PC-9 (cell line): ENCODE results near the gene MCTP2. TPM values are rescaled to one million over a fixed set of nuclear protein-coding genes. Genes with fewer than 3 reads are reported as not detected.

Experiments
- BruUV-seq: library from RNA; stranded (reverse); fragments of 400-500 nt; replicated peaks from 2 replicates; lab custom pipeline; 2021; lab: Mats Ljungman, UMichigan
- CTCF ChIA-PET: fragments of 300-600 bp; sonication (Branson Sonifier 250); formaldehyde crosslinking; loops from one replicate; lab custom pipeline; 2022; ENCODE audit warnings: antibody characterized with exemption; lab: Charles Lee
- POLR2A ChIA-PET: fragments of 300-600 bp; sonication (Branson Sonifier 250); formaldehyde crosslinking; loops from one replicate; lab custom pipeline; 2022; ENCODE audit warnings: antibody characterized with exemption; ENCODE audit not compliant: unreplicated experiment; lab: Charles Lee
- DNase-seq, 2 experiments: peaks; one replicate each; pipeline versions ENCODE4 v3.0.0 to v3.0.0-alpha.2; 2015 to 2022; ENCODE audit warnings: mixed read lengths in 1 of 2
- H2AFZ ChIP-seq: fragments of 200-600 bp; sonication (generic); 2 replicates; pipeline ENCODE4 v1.8.1; 2017; ENCODE audit warnings: antibody characterized with exemption
- H3F3A ChIP-seq: fragments of 200-600 bp; sonication (generic); 2 replicates; pipeline ENCODE4 v1.8.1; 2017; ENCODE audit warnings: antibody characterized with exemption, mild to moderate bottlenecking, low read depth; ENCODE audit not compliant: insufficient read depth
- H3K27ac ChIP-seq: fragments of 200-600 bp; sonication (generic); 2 replicates; pipeline ENCODE4 v1.6.1; 2016; ENCODE audit warnings: mixed run types
- H3K27me3 ChIP-seq: fragments of 200-600 bp; sonication (generic); 2 replicates; pipeline ENCODE4 v1.6.1; 2016; ENCODE audit warnings: low read depth, mixed run types; ENCODE audit not compliant: insufficient read depth
- H3K36me3 ChIP-seq: fragments of 200-600 bp; sonication (generic); 2 replicates; pipeline ENCODE4 v1.6.1; 2016; ENCODE audit warnings: low read depth, mixed run types
- H3K4me1 ChIP-seq: fragments of 200-600 bp; sonication (generic); replicated peaks from 2 replicates; pipeline ENCODE4 v1.6.1; 2016; ENCODE audit warnings: mixed run types; ENCODE audit not compliant: insufficient read depth
- H3K4me2 ChIP-seq: fragments of 200-600 bp; sonication (generic); 2 replicates; pipeline ENCODE4 v1.6.1; 2017; ENCODE audit warnings: mixed run types
- H3K4me3 ChIP-seq: fragments of 200-600 bp; sonication (generic); 2 replicates; pipeline ENCODE4 v1.6.1; 2016; ENCODE audit warnings: mixed run types
- H3K79me2 ChIP-seq: fragments of 200-600 bp; sonication (generic); 2 replicates; pipeline ENCODE4 v1.6.1; 2017; ENCODE audit warnings: low read depth, mixed run types
- H3K9me2 ChIP-seq: fragments of 200-600 bp; sonication (generic); 2 replicates; pipeline ENCODE4 v1.8.1; 2017; ENCODE audit warnings: mild to moderate bottlenecking; ENCODE audit not compliant: insufficient read depth
- H3K9me3 ChIP-seq: fragments of 200-600 bp; sonication (generic); 2 replicates; pipeline ENCODE4 v1.8.1; 2016; ENCODE audit warnings: low read depth; ENCODE audit not compliant: insufficient read depth
- H4K20me1 ChIP-seq: fragments of 200-600 bp; sonication (generic); 2 replicates; pipeline ENCODE4 v1.8.1; 2017; ENCODE audit not compliant: insufficient read depth
- CTCF ChIP-seq: fragments of 200-600 bp; sonication (generic); conservative IDR thresholded peaks from 2 replicates; pipeline ENCODE4 v1.6.1; 2017; ENCODE audit warnings: mixed run types, antibody characterized with exemption, mild to moderate bottlenecking, moderate library complexity
- EZH2 ChIP-seq: fragments of 200-600 bp; sonication (generic); IDR thresholded peaks from 2 replicates; pipeline ENCODE4 v1.8.0; 2017; ENCODE audit warnings: antibody characterized with exemption, low read depth
- intact Hi-C: fragments of 100-400 bp; cut with micrococcal nuclease; formaldehyde crosslinking; loops from one replicate; pipeline ENCODE4 v1.10.0; 2022; ENCODE audit not compliant: unreplicated experiment
- total RNA-seq: library from RNA; stranded (reverse); gene quantifications from 2 replicates; pipeline ENCODE4 v1.2.3, GENCODE V29; 2021

Gene MCTP2
- total RNA-seq, 1 experiment from 2014 or later, result 5.7 TPM

DNA sequence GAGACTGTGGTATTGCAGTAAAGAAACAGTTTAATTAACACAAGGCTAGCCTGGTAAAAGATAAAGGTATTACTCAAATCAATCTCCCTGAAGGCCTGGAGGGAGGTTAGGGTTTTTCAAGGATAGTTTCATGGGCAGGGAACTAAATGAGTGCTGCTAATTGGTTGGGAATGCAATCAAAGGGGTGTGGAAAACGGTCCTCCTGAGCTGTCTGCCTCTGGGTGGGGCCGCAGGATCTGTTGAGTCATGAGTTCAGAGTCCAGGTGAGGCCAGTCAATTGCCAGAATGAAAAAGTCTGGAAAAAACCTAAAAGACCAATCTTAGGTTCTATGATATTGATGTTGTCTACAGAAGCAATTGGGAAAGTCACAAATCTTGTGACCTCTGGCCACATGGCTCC lies 293.2 kb downstream of the MCTP2 start:
- CTCF ChIA-PET, result no interaction called here

DNA sequence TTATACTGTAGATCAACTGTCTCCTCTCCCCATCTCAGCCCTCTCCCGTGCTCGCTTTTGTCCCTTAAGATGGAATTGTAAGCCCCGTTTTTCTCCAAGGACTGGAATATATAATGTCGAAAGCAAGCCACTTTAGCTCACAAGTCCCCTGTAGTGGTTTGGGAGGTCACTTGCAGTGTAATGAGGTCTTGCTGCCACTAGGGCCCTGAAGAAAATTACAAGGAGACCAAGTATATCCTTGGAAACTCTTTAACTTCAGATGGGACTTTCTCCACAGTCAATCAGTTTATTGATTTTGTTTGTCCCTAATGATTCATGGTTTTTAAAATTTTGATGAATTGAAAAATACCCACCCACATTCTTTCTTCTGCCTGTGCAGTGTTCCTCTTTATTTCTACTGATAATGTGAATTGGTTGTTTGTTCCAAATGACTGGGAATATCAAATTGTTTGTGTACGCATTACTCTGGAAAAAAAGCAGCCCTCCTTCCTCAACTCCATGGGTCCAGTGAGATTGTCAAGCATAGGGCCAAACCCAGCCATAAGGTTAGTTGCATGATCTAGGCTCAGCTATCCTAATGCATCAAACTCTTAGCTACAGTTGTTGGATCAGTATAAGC lies 294.8 kb downstream of the MCTP2 start:
- no peak overlapping the region for H2AFZ ChIP-seq
- intact Hi-C loops, result no loop called here
- no peaks in the 10 kb centered on the region for H3K4me1 ChIP-seq
- no peaks in the 10 kb centered on the region for H3K9me3 ChIP-seq
- CTCF ChIA-PET, result no interaction called here
- TF ChIP-seq CTCF (peak; percentile 64), EZH2 (no peak)
- H3K4me2 ChIP-seq, result no peak overlapping the region
- no TSS peak for BruUV-seq
- H3K27ac ChIP-seq, result no peak overlapping the region
- no peaks in the 10 kb centered on the region for H4K20me1 ChIP-seq
- POLR2A ChIA-PET, result no interaction called here
- no peaks in the 10 kb centered on the region for H3K27me3 ChIP-seq
- no peaks in the 10 kb centered on the region for H3K36me3 ChIP-seq
- H3F3A ChIP-seq, result no peaks in the 10 kb centered on the region
- DNase-seq, result peak in 1 of 2 experiments; percentile 35
- H3K9me2 ChIP-seq, result no peaks in the 10 kb centered on the region
- no peak overlapping the region for H3K4me3 ChIP-seq
- no peaks in the 10 kb centered on the region for H3K79me2 ChIP-seq

More for the DNA sequence above, 293.2 kb downstream of the MCTP2 start:
- H3K36me3 ChIP-seq, result no peaks in the 10 kb centered on the region
- H3K4me1 ChIP-seq, result no peaks in the 10 kb centered on the region
- H3K79me2 ChIP-seq, result no peaks in the 10 kb centered on the region
- POLR2A ChIA-PET, result no interaction called here
- H4K20me1 ChIP-seq, result no peaks in the 10 kb centered on the region
- H2AFZ ChIP-seq, result no peak overlapping the region
- no peaks in the 10 kb centered on the region for H3K27me3 ChIP-seq
- intact Hi-C loops, result no loop called here
- H3K27ac ChIP-seq, result no peak overlapping the region
- no peaks in the 10 kb centered on the region for H3K9me2 ChIP-seq
- no peak overlapping the region for H3K4me2 ChIP-seq
- H3K4me3 ChIP-seq, result no peak overlapping the region
- DNase-seq, result no peak
- no peaks in the 10 kb centered on the region for H3F3A ChIP-seq
- BruUV-seq, result no TSS peak
- H3K9me3 ChIP-seq, result no peaks in the 10 kb centered on the region
- TF ChIP-seq CTCF (no peak), EZH2 (no peak)

GRCh38 chr15:94532226-94532625 lies 300.9 kb downstream of the MCTP2 start:
- Histone ChIP-seq H3K4me3 (no peak overlapping the region), H2AFZ (no peak overlapping the region), H3K4me1 (no peaks in the 10 kb centered on the region), H3K36me3 (no peaks in the 10 kb centered on the region), H3K79me2 (no peaks in the 10 kb centered on the region), H3F3A (no peaks in the 10 kb centered on the region), H4K20me1 (no peaks in the 10 kb centered on the region), H3K27me3 (no peaks in the 10 kb centered on the region), H3K4me2 (no peak overlapping the region), H3K9me2 (no peaks in the 10 kb centered on the region), H3K9me3 (no peaks in the 10 kb centered on the region), H3K27ac (no peak overlapping the region)
- BruUV-seq, result no TSS peak
- TF ChIP-seq CTCF, result no peak
- TF ChIP-seq EZH2, result no peak
- ChIA-PET POLR2A (no interaction called here), CTCF (no interaction called here)
- intact Hi-C loops, result no loop called here
- no peak for DNase-seq
